ENCODE results near the gene PPP5C.
"Not testable (repeated sequence)": the region's sequence is repeated elsewhere in the genome, so short reads cannot be mapped to it uniquely, and the experiment has no call there.

Gene PPP5C

DNA sequence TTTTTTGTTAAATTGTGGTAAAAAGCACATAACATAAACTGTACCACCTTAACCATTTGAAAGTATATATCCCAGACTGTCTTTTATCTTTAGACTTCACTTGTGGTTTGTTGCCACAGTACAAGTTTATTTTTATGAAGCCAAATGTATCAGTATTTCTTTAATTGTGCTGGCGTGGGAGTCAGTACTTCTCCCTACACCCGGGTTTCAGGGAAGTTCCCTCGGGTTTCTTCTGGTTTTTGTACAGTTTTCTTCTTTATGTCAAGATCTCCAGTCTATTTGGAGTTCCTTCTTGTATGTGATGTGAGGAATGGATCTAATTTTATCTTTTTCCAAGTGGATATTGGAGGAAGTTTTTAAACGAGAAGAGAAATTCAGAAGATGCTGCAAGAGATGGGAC lies 46.0 kb downstream of the PPP5C start:
- no peak for DNase-seq (ENCODE audit: low spot score)
- TF ChIP-seq, protein P1, sequence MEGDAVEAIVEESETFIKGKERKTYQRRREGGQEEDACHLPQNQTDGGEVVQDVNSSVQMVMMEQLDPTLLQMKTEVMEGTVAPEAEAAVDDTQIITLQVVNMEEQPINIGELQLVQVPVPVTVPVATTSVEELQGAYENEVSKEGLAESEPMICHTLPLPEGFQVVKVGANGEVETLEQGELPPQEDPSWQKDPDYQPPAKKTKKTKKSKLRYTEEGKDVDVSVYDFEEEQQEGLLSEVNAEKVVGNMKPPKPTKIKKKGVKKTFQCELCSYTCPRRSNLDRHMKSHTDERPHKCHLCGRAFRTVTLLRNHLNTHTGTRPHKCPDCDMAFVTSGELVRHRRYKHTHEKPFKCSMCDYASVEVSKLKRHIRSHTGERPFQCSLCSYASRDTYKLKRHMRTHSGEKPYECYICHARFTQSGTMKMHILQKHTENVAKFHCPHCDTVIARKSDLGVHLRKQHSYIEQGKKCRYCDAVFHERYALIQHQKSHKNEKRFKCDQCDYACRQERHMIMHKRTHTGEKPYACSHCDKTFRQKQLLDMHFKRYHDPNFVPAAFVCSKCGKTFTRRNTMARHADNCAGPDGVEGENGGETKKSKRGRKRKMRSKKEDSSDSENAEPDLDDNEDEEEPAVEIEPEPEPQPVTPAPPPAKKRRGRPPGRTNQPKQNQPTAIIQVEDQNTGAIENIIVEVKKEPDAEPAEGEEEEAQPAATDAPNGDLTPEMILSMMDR (IDR thresholded peaks at IDR 0.05; ENCODE audit: extremely low read depth, missing control alignments) = no peak

- TF ChIP-seq, protein P1 (IDR thresholded peaks at IDR 0.05; ENCODE audit: extremely low read depth, missing control alignments) = no peak
- no peak for DNase-seq (ENCODE audit: low spot score)
These were observed 46.8 kb downstream of the PPP5C start for GRCh38 chr19:46393456-46394401.

DNA sequence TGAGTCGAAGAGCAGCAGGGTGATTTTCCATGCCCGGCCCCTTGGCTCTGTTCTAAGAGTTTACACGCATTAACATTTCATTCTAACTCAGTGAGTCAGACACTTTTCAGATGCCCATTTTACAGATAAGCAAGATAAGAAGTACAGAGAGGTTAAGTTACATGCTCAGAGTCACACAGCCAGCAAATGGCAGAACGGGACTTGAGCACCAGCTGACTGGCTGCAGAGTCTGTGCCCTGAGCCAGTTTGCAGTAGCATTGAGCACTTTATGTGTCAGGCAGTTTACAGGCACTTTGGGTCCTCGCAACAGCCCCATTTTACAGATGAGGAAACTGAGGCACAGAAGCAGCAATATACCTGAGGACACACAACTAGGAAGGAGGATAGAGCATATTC lies 47.5 kb downstream of the PPP5C start:
- TF ChIP-seq, protein P1 (IDR thresholded peaks at IDR 0.05; ENCODE audit: extremely low read depth, missing control alignments) = no peak
- DNase-seq (ENCODE audit: low spot score) = no peak

DNA sequence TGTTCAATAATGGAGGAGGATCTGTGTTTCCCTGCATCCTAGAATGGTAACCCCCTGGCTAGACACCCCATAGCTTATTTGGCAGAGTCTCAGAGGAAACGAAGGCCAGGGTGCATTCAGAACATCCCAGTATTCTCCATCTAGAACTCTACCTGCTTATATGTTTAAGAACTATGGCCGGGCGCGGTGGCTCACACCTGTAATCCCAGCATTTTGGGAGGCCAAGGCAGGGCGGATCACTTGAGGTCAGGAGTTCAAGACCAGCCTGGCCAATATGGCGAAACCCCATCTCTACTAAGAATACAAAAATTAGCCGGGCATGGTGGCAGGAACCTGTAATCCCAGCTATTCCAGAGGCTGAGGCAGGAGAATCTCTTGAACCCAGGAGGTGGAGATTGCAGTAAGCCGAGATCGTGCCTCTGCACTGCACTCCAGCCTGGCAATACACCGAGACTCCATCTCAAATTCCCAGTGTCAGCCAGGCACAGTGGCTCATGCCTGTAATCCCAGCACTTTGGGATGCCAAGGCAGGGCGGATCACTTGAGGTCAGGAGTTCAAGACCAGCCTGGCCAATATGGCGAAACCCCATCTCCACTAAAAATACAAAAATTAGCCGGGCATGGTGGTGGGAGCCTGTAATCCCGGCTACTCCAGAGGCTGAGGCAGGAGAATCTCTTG lies 51.1 kb downstream of the PPP5C start:
- not testable (repeated sequence) for DNase-seq (ENCODE audit: low spot score)

DNA sequence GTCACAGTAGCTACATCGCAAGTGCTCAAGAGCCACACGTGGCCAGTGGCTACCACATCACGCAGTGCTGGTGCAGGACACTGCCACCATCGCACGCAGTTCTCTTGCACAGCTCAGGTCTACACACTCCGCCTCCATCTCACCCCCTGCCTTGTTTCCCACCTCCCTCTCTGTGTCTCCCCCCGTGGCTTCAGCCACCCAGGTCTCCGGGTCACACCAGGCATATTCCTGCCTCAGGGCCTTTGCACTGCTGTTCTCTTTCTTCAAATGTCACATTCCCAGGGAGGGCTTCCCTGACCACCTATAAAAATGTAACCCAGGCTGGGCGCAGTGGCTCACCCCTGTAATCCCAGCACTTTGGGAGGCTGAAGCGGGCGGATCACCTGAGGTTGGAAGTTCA lies 55.8 kb downstream of the PPP5C start:
- DNase-seq (ENCODE audit: low spot score) = no peak
- TF ChIP-seq, protein P1 (IDR thresholded peaks at IDR 0.05; ENCODE audit: extremely low read depth, missing control alignments) = no peak

GRCh38 chr19:46404055-46404752 lies 57.3 kb downstream of the PPP5C start:
- TF ChIP-seq, protein P1 (IDR thresholded peaks at IDR 0.05; ENCODE audit: extremely low read depth, missing control alignments) = no peak
- DNase-seq (ENCODE audit: low spot score) = no peak

- no peak for DNase-seq (ENCODE audit: low spot score)
- TF ChIP-seq, protein P1 (IDR thresholded peaks at IDR 0.05; ENCODE audit: extremely low read depth, missing control alignments) = no peak
These were observed 58.0 kb downstream of the PPP5C start for GRCh38 chr19:46404753-46405468.

All from GM20000 (cell line).